ENCODE data around the gene ABCB7. TPM values are rescaled to one million over a fixed set of nuclear protein-coding genes. Genes with fewer than 3 reads are reported as not detected.
"Not testable (repeated sequence)": the region's sequence is repeated elsewhere in the genome, so short reads cannot be mapped to it uniquely, and the experiment has no call there.

Gene ABCB7
- total RNA-seq (2022) (16.8 and 19.1 TPM in 2 replicates), Bru-seq, nascent RNA (percentile 72 among the genes with signal in this experiment), BruChase-seq, experiment 1, labeled RNA remaining after a 6-hour chase (percentile 54 among the genes with signal in this experiment), BruChase-seq, experiment 2, labeled RNA remaining after a 2-hour chase (percentile 57 among the genes with signal in this experiment)
- long read RNA-seq, full-length matches to known transcripts = 12 of 18 reads
- long read RNA-seq, partial matches to known transcripts = 0 of 18 reads
- long read RNA-seq, other reads (novel, unspliced or antisense) = 6 of 18 reads

GRCh38 chrX:75155827-75156525 is at the start of gene ABCB7:
Gene ABCB7 (minus strand): TSS chrX:75156283. CDS start chrX:75156272, 11 bp downstream.
- Mint-ChIP-seq H3K27ac (ENCODE audit: unreplicated experiment) (peak within 1 kb of the TSS; percentile 97), H3K4me3 (ENCODE audit: low read depth, unreplicated experiment) (peak within 1 kb of the TSS; percentile 95), H3K4me1 (ENCODE audit: low read depth, unreplicated experiment) (peaks cover 19% of the 10 kb centered on the region), H3K36me3 (ENCODE audit: insufficient read depth, unreplicated experiment) (peaks cover 15% of the 10 kb centered on the region), H3K9me3 (ENCODE audit: low read depth, unreplicated experiment) (no peaks in the 10 kb centered on the region), H3K27me3 (ENCODE audit: unreplicated experiment) (no peaks in the 10 kb centered on the region)
- TF ChIP-seq, protein P1, sequence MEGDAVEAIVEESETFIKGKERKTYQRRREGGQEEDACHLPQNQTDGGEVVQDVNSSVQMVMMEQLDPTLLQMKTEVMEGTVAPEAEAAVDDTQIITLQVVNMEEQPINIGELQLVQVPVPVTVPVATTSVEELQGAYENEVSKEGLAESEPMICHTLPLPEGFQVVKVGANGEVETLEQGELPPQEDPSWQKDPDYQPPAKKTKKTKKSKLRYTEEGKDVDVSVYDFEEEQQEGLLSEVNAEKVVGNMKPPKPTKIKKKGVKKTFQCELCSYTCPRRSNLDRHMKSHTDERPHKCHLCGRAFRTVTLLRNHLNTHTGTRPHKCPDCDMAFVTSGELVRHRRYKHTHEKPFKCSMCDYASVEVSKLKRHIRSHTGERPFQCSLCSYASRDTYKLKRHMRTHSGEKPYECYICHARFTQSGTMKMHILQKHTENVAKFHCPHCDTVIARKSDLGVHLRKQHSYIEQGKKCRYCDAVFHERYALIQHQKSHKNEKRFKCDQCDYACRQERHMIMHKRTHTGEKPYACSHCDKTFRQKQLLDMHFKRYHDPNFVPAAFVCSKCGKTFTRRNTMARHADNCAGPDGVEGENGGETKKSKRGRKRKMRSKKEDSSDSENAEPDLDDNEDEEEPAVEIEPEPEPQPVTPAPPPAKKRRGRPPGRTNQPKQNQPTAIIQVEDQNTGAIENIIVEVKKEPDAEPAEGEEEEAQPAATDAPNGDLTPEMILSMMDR (IDR thresholded peaks at IDR 0.05; ENCODE audit: unreplicated experiment) = no peak
- BruUV-seq (replicated peaks) = no TSS peak
- intact Hi-C loops (cut with micrococcal nuclease; ENCODE audit: unreplicated experiment) = loop anchor here (5.0 to 10.0 kb wide), 2 partner anchors 119 to 1016 kb away; partner anchors contain the start of genes PBDC1 and UPRT
- peak; percentile 62 for DNase-seq
- CTCF ChIA-PET = no interaction called here

DNA sequence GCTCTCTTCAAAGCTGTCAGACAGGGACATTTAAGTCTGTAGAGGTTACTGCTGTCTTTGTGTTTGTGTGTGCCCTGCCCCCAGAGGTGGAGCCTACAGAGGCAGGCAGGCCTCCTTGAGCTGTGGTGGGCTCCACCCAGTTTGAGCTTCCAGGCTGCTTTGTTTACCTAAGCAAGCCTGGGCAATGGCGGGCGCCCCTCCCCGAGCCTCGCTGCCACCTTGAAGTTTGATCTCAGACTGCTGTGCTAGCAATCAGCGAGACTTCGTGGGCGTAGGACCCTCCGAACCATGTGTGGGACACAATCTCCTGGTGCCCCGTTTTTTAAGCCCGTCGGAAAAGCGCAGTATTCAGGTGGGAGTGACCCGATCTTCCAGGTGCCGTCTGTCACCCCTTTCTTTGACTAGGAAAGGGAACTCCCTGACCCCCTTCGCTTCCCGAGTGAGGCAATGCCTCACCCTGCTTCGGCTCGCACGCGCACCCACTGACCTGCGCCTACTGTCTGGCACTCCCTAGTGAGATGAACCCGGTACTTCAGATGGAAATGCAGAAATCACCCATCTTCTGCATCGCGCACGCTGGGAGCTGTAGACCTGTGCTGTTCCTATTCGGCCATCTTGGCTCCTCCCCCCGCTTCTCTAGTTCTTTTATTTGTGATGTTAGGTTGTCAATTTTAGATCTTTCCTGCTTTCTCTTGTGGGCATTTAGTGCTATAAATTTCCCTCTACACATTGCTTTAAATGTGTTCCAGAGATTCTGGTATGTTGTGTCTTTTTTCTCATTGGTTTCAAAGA is 32.5 kb upstream of the ABCB7 start:
- H3K36me3 Mint-ChIP-seq (ENCODE audit: insufficient read depth, unreplicated experiment); H3K27ac Mint-ChIP-seq (ENCODE audit: unreplicated experiment); H3K4me1 Mint-ChIP-seq (ENCODE audit: low read depth, unreplicated experiment); intact Hi-C loops (cut with micrococcal nuclease; ENCODE audit: unreplicated experiment); H3K9me3 Mint-ChIP-seq (ENCODE audit: low read depth, unreplicated experiment); BruUV-seq (replicated peaks); H3K27me3 Mint-ChIP-seq (ENCODE audit: unreplicated experiment); CTCF ChIA-PET; DNase-seq; H3K4me3 Mint-ChIP-seq (ENCODE audit: low read depth, unreplicated experiment): not testable (repeated sequence)

GRCh38 chrX:75181721-75182120 is 25.6 kb upstream of the ABCB7 start:
- CTCF ChIA-PET = no interaction called here
- DNase-seq = no peak
- intact Hi-C loops (cut with micrococcal nuclease; ENCODE audit: unreplicated experiment) = no loop called here
- H3K27me3 Mint-ChIP-seq (ENCODE audit: unreplicated experiment) = no peaks in the 10 kb centered on the region
- no peaks in the 10 kb centered on the region for H3K36me3 Mint-ChIP-seq (ENCODE audit: insufficient read depth, unreplicated experiment)
- no peaks in the 10 kb centered on the region for H3K4me1 Mint-ChIP-seq (ENCODE audit: low read depth, unreplicated experiment)
- no peak overlapping the region for H3K27ac Mint-ChIP-seq (ENCODE audit: unreplicated experiment)
- H3K9me3 Mint-ChIP-seq (ENCODE audit: low read depth, unreplicated experiment) = peaks cover 2% of the 10 kb centered on the region
- TF ChIP-seq, protein P1 (IDR thresholded peaks at IDR 0.05; ENCODE audit: unreplicated experiment) = no peak
- BruUV-seq (replicated peaks) = no TSS peak
- H3K4me3 Mint-ChIP-seq (ENCODE audit: low read depth, unreplicated experiment) = no peak overlapping the region

GRCh38 chrX:75179536-75180293 is 23.6 kb upstream of the ABCB7 start:
- H3K27me3 Mint-ChIP-seq (ENCODE audit: unreplicated experiment); H3K9me3 Mint-ChIP-seq (ENCODE audit: low read depth, unreplicated experiment); H3K4me1 Mint-ChIP-seq (ENCODE audit: low read depth, unreplicated experiment); DNase-seq; H3K4me3 Mint-ChIP-seq (ENCODE audit: low read depth, unreplicated experiment); H3K27ac Mint-ChIP-seq (ENCODE audit: unreplicated experiment); CTCF ChIA-PET; intact Hi-C loops (cut with micrococcal nuclease; ENCODE audit: unreplicated experiment); H3K36me3 Mint-ChIP-seq (ENCODE audit: insufficient read depth, unreplicated experiment); BruUV-seq (replicated peaks): not testable (repeated sequence)

DNA sequence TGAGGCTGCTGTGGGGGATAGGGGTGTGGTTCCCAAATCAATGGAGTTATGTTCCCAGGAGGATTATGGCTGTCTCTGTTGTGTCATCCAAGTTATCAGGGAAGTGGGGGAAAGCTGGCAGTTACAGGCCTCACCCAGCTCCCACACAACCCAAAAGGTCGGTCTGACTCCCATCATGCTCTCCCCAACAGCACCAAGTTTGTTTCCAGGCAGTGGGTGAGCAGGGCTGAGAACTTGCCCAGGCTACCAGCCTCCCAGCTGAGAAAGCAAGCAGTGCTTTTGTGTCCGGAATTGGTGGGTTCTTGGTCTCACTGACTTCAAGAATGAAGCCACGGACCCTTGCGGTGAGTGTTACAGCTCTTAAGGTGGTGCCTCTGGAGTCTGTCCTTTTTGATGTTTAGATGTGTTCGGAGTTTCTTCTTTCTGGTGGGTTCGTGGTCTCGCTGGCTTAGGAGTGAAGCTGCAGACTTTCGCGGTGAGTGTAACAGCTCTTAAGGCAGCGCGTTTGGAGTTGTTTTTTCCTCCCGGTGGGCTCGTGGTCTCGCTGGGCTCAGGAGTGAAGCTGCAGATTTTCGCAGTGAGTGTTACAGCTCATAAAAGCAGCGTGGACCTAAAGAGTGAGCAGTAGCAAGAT is 16.3 kb upstream of the ABCB7 start:
- H3K27me3 Mint-ChIP-seq (ENCODE audit: unreplicated experiment); CTCF ChIA-PET; H3K36me3 Mint-ChIP-seq (ENCODE audit: insufficient read depth, unreplicated experiment); H3K27ac Mint-ChIP-seq (ENCODE audit: unreplicated experiment); BruUV-seq (replicated peaks); H3K9me3 Mint-ChIP-seq (ENCODE audit: low read depth, unreplicated experiment); H3K4me1 Mint-ChIP-seq (ENCODE audit: low read depth, unreplicated experiment); intact Hi-C loops (cut with micrococcal nuclease; ENCODE audit: unreplicated experiment); DNase-seq; H3K4me3 Mint-ChIP-seq (ENCODE audit: low read depth, unreplicated experiment): not testable (repeated sequence)
